Right forelimb (tissue), 1 donor: ENCODE measurements around the gene EPYC.

Experiments used
- DNase-seq: peaks from one replicate; pipeline ENCODE4 v3.0.0-alpha.2; 2018

The EPYC gene, protein sequence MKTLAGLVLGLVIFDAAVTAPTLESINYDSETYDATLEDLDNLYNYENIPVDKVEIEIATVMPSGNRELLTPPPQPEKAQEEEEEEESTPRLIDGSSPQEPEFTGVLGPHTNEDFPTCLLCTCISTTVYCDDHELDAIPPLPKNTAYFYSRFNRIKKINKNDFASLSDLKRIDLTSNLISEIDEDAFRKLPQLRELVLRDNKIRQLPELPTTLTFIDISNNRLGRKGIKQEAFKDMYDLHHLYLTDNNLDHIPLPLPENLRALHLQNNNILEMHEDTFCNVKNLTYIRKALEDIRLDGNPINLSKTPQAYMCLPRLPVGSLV

DNA sequence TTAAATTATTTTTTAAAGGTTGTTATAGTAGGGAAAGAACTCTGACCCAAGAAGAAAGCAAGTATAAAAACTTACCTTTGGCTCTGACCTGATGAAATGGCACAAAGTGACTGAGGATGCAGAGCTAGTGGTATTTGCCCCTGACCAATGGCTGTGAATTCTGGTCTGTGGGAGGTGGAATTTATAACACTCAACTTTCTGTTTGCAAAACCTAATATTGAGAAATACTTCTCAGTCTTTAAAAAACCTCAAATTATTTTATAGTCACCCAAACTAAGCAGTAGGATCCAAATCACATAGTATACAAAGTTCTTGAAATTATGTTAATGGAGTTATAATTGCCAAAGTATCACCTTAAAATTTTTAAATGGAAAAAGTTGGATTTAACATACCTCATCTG is at the start of gene EPYC:
EPYC (minus strand) TSS at position 101 of the 400 bp plus-strand sequence. CDS start 2,407 bp downstream, outside the sequence.
- DNase-seq: no peak

DNA sequence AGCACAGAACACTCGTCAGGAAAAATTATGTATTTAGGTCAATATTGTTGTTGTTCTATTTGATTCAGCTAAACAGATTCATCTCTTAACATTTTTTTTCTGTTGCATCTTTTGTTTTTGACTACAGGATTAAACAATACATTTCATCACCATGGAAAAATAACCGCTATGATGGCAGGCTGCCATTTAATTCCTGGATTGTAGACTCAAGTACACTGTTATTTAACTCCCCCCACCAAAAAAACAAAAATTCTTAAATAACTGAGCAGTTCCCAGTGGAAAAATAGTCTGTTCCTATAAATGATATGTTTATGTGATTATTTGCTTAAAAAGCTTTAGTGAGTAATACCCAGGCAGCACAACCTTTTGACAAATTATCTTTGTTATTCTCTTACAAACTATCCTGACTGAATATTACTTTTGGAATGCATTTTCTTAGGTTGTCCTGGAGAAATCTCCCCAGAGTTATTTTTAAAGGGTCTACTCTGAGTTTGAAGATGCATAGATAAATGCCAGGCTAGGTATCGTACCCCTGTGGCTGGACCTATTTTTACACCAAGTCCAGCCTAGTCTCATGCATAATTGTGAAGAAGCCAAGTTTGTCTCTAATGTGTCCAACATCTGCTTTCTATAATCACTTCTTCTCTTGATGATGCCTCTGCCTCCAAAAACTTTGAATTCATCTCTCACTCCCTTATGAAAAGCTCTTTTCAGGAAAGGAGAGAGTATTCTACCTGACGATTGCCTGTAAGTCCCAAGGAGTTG is 49.4 kb upstream of the EPYC start:
- DNase-seq: peak; percentile 77

DNA sequence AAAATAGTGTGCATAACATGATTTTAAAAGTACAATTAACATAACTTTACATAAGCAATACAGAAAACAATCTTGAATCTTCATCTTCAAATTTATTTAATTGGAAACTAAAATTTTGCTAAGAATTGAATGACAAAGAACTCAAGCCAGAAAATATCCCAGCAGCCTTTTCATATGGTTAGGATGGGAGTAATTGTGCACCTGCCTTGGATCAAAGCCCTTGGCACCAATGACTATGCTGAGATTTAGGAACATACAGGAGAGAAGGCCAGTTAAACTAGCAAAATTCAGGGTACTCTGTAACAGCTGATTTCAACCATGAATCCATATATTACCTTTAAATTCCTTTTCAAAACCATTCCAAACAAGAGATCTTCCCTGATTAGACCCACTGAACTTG is 47.3 kb upstream of the EPYC start:
- no peak for DNase-seq

DNA sequence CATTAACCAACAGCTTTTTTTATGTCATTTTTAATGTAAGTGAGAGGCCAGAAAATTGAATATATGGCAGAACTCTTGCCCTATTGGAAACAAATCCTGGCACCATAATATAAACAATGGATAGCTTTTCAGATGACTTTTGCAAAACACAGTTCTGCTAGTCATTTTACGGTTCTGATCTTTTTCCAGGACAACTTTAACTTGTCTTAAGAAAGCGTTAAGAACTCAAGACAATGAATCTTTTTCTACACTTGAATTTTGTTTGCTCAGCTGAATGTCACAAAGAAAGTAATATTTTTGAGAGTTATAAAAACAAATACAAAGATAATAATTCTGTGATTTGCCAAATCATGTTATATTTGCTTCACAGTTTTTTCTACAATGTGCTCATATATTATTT is 39.8 kb upstream of the EPYC start:
- DNase-seq: no peak

DNA sequence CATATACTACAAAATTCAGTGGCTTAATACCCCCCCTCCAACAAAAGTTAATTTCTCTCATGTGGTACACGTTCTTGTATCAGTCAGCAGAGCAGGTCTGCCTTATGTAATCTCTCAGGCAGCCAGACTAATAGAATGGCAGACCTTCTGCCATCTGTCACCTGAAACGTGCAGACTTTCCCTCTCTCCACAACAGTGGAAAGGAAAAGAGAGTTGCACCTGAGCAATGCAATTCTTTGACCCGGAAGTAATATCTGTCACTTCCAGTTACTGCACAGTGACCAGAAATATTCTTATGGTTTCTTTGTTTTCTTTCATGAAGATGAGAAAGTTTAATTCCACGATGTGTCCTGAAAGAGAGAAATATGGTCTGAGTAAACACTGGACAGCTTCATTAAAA is 38.6 kb upstream of the EPYC start:
- no peak for DNase-seq

DNA sequence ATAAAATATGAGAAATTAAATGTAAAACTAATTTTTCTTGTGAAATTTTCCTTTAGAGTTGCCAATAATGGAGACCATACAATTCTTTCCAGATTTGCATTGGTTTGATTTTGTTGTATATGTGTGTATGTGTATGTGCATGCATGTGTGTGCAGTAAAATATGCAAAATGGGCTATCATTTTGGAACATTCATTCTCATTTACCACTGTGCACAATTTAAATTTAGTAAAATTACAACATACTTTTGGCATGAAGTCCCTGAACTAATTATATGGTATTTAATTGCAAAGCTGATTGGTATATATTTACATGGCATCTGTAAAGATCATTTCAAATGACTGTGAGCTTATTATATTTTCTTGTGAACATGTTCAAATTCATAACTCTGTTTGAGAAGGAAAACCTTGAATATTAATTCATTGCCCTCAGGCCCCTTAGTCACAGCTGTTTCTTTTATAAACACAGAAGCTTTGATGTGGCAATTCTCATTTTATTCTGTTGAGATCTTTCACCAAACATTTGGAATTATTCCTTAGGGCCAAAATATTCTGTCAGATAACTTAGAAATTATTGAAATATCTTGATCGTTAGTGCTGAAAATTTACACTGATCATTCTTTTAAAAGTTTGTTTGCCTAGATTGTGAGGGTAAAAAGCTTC is 35.5 kb upstream of the EPYC start:
- DNase-seq: no peak

DNA sequence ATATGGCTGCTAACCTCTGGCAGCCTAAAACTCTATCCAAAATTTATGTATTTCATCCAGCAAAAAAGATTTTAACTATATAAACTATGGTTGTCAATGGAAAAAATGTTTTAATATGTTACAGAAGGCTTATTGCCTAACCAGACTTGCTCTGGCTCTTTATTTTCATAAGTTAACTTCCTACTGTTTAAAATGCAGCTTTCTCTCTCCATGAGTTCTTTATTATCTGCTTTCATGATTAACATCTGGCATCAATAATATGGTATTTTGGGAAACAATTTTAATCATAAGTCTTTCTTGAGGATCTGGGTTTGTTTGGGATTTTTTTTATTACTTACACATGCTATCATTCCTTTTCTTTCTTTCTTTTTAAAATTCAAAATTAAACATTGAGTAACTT is 32.5 kb upstream of the EPYC start:
- DNase-seq: no peak

DNA sequence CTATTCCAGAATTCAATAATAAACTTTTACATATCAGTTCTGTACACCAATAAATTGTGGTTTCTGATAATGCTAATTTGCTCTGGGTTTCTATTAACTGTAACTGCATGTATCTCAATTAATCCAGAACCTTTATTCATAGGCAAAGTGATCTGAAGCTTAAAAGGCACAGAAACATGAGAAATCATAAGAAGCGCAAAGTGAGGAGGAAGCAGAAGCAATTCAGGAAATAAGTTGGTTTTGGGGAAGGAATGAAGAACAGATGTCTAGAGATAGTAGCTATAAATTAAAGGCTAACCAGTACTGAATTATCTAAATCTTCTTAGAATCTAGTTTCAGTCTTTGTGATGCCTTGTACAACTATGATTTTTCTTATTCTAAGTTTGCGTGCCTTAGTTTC is 28.5 kb upstream of the EPYC start:
- DNase-seq: no peak

DNA sequence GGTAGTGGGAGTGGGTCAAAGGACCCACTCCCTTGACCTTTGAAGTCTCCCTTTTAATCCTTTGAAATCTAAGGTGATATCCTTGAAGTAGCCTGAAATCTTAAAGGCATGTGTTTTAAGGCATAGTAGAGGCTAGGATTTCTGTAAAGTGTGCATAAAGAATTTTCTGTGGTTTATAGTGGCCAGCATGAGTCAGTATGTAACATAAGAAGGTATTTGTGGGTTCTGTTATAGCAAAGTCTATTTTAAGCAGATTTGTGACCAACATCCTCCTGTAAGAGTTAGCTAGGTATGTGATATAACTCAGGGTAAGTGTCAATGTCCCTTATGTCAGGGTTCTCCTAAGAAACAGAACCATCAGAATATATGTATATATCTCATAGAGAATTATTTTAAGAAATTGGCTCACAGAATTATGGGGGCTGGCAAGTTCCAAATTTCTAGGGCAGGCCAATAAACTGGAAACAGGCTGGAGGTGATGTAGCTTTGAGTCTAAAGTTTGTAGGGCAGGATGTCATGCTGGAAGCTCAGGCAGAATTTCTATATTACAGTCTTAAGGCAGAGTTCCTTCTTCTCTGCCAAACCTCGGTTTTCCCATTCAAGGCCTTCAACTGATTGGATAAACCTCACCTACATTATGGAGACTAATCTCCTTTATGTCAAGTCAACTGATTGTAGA is 18.7 kb upstream of the EPYC start:
- DNase-seq: no peak

DNA sequence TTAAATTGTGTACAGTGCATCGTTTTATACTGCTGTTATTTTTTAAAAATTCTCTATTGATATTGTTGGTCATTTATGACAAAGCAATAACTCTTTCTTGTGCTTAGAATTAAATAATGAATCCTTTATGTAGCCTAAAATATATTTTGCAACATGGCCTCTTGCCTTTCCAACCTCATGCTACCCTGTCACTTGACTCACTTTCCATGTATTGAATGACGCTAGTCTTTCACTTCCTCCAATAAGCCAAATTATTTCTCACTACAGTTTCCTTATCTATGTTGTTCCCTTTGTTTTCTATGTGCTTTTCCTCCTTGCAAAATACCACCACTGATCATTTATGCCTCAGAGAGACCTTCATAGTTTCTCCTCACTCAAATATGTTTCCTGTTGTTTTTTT is 16.3 kb upstream of the EPYC start:
- DNase-seq: no peak

DNA sequence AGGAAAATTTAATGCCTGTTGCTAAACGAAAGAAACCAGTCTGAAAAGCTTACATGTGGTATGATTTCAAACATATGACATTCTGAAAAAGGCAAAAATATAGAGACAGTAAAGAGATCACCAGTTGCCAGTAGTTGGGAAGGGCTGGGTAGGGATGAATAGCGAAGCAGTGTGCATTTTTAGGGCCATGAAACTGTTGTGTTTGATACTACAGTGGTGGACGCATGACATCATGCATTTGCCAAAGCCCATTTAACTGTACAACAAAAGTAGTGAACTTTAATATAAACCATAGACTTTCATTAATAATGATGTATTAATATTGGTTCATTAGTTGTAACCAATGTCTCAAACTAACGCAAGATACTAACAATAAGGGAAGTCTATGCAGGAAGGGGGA is 14.7 kb upstream of the EPYC start:
- DNase-seq: no peak

DNA sequence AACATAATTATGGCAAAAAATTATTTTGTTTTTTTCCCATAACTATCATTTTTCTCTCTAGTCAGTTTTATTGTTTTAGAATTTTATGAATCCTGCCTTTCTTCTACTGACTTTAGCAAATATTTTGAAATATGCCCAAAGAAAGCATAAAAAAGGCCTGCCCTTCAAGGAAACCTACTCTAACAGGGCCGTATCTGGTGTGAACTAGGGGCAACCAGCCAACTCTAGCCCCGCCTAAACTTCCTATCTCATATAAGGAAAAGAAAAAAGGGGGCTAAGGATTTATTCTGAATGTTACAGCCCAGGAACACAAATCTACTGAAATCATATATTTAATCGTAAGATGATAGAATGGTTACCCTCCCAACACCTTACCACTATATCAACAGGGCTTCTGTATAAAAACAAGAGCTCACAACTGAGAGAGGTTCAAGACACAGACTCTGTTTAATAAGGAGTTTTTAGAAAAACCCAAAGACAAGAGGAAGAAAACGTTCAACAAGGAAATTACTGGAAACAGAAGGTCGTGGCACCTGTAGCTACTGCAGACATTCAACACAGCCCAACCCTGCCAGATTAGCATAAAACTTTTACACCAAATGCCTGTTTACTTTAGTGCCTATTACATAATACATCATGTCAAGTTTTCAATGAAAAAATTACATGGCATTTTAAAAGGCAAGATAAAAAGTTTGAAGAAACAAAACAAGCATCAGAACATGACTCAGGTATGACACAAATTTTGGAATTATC is 12.9 kb upstream of the EPYC start:
- DNase-seq: no peak

DNA sequence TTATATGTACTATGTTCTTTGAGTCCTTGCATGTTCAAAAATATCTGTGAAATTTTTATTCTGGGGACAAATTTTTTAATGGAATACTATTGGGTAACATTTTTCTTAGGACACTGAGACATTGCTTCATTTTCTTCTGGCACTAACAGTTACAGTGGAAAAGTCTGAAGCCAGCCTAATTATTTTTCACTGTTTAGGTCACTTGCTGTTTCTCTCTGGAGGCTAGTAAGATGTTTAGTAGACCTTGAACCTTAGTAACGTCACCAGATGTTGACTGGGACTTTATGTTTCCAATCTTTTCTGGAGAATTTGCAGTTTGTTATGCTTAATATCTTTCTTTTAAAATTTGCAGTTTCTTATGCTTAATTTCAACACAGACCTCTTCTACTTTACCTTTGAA is 12.3 kb upstream of the EPYC start:
- DNase-seq: no peak

DNA sequence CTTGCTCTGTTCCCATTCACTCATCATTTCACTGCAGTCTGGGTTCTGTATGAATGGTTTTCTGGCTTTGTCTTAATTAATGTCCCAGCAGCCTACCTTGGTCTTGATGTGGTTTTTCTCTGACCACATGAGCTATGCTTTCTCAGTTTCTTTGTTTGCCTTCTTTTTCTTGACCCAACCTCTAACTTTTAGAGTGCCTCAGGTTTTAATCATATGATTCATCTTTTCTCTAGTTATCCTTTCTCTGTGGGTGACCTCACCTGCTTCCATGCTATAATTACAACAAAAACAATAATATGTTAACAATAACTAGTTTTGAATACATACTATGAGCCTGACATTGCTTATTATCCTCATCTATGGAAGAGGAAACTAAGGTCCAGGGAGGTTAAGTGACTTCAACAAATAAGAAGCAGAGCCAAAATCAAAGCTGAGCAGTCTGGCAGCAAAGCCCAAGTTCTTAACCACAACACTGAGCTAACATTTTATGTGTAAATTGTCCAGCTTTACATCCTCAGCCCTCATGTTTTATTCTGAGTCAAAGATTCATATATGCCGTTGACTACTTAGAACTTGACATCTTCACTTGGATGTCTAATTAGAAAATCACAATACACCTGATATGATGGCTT is 4.7 kb upstream of the EPYC start:
- no peak for DNase-seq

DNA sequence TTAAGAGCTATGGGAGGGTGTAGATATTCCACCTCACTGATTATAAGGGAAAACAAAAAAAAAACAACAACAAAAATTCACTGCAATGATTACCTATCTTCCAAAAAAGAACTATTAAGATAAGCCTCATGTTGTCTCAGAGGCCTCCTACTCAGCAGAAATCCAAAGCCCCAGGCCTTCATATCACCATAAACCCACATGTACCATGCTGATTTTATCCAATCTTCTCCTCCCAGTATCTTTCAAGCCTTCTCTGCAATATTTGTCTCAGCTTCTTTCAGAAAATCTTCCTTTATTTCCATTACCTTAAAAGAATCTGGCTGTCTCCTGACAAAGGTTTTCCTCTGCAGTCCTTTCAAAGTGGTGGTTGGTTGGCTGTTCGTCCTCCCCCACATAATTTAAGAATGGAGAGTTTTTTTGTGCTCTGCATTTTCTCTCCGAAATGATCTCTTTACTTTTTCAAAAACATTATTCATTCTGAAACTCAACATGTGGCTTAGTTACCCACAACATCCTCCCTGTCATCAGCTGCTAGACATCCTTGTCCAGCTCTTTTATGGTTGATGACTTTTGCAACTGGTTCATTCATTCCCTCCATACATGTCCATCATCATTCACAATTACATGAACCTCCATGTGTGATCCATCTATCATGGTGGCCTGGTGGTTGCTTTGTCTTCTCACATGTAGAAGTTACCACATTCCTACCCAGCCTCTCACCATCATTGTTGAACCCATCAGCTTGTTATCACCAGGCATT is 2.9 kb upstream of the EPYC start:
- DNase-seq: no peak

DNA sequence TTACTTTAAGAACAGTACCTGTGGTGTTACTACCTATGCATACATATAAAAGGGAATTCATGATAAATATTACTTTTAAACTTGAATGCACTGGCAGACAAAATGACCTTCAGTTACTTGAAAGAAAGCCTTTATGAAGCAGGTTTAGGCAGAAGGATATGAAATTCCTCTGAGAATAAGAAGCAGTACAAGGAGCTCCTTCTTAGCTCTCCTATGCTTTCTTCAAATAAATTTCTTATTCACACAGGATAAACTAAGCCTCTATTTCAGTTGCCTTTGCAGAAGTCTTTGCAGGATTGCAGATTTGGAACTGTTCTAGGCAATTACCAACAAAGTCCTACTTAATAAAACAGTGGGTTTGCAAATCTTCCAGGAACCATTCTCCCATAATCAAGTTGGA is 1.0 kb downstream of the EPYC start:
- no peak for DNase-seq

DNA sequence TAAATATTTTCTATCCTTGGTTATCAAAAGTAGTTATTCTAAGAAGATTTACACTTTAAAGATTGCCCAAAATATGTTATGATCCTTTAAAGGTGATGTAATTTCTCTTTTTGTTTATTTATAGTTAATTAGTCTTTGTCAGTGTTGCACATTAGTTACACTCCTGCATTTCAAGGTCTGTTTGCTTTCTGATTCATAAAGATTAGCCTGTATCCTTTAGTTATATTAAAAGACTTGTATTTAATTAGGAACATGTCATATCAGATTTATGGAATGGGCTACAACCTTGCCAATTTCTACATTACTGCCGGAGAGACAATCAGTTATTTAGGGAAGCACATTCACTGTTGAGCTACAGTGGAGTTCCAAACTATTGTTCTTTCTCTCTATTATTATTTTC is 3.5 kb downstream of the EPYC start:
- DNase-seq: no peak

DNA sequence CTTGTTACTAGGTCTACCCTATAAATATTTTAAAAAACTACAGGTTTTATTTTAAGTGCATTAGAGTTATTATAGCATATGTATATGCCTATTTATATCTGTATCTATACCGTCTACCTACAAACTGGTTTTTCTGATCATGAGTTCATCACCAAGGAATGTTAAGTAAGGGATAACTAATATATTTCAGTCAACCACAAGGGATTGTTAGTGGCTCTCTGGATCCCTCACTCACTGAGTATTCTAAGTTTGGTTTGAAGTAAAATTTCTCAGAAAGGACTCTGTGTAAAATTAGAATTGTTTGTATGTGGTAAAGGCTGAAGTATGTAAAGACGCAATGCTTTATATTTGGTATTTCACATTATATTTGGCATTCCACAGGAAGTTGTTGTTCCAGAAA is 4.8 kb downstream of the EPYC start:
- no peak for DNase-seq

DNA sequence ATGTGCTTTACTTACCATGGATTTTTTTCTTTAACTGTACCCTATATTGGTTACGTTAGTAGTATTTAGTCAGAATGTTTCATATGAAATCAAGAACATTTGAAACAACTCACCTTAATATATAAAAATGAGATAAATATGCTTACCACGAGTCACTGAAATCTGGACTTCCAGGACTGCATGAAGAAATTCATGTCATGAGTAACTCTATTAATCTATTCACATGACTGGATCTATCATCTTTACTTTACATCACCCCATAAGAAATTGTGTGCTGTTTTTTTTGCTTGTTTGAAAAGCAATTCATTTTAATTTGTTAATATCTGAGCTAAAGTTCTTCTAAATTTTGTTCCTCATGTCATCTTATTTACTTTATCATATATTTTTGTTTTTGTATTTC is 5.2 kb downstream of the EPYC start:
- no peak for DNase-seq

DNA sequence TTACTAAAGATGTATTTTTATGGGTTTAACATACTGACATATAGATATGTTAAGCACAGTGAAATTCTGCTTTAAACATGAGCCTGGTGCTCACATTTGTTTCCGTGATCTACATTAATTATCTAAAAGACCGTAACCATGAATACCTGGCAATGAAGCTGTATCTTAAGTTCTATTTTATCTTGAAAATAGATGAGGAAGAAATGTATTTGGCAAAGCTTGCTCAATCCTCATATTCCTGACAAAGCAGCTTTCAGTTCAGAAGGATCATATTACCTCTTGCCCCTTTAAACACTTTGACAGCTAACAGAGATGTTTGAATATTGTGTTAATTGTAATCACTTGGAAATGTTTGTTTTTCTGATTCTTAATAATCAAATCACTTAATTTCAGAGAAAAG is 9.8 kb downstream of the EPYC start:
- DNase-seq: no peak

DNA sequence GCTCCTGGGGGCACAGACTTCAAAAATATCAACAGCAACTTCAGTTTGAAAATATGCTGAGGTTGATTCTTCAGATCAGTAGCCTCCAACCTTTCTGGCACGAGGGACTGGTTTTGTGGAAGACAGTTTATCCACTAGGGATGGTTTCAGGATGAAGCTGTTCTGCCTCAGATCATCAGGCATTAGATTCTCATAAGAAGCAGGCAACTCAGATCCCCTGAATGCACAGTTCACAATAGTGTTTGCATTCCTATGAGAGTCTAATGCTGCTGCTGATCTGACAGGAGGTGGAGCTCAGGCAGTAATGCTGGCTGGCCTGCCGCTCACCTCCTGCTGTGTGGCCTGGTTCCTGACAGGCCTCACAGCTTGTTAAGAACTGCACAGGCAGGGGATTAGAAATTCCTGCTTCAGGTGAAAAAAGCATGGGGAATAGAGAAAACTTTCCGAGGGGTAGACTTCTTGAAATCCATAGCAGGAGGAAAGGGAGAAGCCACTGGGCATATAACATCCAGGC is 12.8 kb downstream of the EPYC start:
- DNase-seq: no peak
